Activated CD4-positive, alpha-beta T cell treated with anti-CD3 and anti-CD28 coated beads, Interleukin-2, amount 50 U/mL, for 24 hours (primary cell): ENCODE data around the gene PRDM5.

Experiments
- DNase-seq, 2 donors: peaks; one replicate each; pipeline ENCODE4 v3.0.0-alpha.2; 2020; ENCODE audit warnings: low read depth in 1 of 2, low spot score in 1 of 2

PRDM5 gene

GRCh38 chr4:120922381-120923206 lies at the start of gene PRDM5:
Gene PRDM5, minus strand, starts transcription at chr4:120922726. Its CDS starts 118 bp downstream, at chr4:120922608.
- peak; percentile 7 to 11 for DNase-seq

GRCh38 chr4:120971884-120972283 lies 49.4 kb upstream of the PRDM5 start:
- no peak for DNase-seq

GRCh38 chr4:120965938-120966337 lies 43.4 kb upstream of the PRDM5 start:
- no peak for DNase-seq

DNA sequence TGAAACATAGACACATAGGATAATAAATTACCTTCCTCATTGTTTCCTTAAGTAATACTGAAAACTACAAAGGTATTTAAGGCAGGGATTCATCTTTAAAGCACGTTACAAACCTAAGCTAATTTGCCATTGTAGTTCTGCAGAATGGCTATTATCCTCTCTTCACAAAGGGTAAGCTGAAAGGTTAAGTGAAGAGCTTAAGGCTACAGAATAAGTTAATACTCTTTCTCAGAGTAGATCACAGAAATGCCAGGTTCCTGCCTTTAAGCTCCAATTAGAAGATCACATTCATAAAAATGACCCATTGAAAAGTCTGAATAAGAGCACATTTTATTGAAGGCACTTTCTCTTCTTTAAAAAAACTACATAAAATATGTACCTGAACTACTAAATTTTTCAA lies 42.1 kb upstream of the PRDM5 start:
- DNase-seq, result no peak

GRCh38 chr4:120963449-120963848 lies 40.9 kb upstream of the PRDM5 start:
- no peak for DNase-seq

DNA sequence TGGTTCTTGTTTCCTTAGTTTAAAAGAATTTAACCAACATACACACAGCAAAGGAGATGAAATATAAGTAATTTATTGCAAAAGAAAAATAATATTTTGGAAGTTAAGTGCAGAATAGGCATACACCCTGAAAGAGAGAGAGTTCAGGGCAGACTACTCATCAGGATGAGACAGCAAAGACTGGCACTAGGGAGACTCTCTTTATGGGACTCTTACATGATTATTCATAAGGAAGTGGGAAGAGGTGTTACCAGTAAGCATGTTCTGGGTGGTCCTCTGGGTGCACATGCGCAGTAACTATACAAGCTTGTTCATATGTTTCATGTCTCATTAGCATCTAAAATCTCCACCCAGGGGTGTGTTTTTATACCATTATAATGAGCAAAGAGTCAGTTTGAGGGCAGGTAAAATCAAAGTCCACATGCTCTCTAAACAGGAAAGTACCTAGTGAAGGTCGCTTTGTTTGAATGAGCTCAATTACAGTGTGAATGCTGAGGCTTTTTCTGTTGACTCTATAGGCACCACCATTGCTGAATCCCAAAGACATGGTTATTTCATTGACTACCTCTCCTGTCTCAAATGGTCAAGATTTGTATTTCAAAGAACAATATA lies 38.2 kb upstream of the PRDM5 start:
- DNase-seq, result no peak

- no peak for DNase-seq
These were observed 25.9 kb upstream of the PRDM5 start for GRCh38 chr4:120948382-120948781.

DNA sequence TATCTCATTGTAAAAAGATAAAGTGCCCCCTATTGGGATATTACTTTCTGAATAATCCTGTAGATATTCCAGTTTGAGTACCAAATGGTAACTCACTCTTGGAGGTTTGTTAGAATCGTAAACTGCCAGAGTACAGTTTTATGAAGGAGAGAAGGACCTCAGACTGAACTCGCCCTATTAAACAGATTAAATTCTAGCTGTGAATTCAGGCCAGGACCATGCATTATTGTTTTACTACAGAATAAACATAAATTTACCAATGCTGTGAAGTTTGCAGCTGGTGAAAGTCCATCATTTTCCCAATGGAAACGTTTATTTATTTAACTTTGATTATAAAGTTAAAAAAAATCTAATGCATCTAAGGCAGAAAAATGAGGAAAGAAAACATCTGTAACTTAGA lies 20.2 kb upstream of the PRDM5 start:
- no peak for DNase-seq

GRCh38 chr4:120940547-120940946 lies 18.0 kb upstream of the PRDM5 start:
- DNase-seq, result no peak

GRCh38 chr4:120939693-120940092 lies 17.2 kb upstream of the PRDM5 start:
- no peak for DNase-seq

DNA sequence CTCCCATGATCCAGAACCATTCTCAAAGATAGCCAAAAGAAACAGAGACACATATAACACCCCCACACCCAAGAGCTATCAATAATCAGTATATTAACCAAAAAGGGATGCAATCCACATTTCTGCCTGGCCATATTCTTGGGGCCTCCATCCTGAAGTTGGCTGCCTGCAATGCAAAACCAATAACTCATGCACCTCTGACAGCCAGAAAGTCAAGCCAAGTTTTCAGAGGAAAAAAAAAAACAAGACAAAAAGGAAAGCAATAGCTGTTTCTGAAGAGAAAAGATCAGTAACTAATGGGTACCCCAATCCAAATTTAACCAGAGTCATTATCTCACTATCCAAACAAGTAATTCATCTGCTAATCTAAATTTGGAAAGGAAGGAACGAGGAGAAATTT lies 7.3 kb upstream of the PRDM5 start:
- DNase-seq, result no peak

DNA sequence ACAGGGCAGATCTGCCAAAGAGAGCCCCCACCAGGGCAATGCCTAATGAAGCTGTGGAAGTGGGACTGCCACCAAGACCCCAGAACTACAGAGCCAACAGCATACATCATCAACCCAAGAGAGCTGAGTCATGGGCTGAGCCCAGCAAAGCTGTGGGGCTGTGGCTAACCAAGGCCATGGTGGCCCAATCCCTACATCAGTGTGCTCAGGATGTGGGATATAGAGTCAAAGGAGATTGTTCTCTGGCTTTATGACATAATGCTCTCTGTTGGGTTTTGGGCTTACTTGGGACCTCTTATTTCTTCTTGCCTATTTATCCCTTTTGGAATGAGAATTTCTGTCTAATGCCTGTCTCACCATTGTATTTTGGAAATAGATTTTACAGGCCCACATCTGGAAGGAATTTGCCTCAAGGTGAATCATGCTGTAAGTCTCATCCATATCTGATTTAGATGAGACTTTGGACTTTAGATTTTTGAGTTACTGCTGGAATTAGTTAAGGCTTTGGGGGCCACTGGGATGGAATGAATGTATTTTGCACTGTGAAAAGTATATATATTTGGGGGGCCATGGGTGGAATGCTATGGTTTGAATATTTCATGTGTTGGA lies 5.4 kb upstream of the PRDM5 start:
- no peak for DNase-seq

DNA sequence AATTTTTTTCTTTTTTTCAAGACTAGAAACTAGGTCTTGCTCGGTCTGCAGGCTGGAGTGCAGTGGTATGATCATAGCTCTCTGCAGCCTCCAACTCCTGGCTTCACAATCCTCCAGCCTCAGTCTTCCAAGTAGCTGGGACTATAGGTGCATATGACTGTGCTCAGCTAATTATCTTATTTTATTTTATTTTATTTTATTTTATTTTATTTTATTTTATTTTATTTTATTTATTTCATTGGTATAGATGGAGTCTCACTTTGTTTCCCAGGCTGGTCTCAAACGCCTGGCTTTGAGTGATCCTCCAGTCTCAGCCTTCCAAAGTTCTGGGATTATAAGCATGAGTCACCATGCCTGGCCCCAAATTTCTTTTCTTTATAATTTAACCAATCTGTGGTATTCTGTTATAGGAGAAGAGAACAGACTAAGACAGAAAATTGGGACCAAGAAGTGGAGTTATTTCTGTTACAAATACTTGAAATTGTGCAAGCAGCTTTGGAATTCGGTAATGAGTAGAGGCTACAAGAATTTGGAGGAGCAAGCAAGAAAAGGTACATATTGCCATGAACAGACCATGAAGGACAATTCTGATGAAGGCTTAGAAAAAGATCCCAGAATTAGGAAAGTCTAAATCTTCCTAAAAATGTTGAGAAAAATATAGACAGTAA lies 4.0 kb upstream of the PRDM5 start:
- DNase-seq, result no peak

DNA sequence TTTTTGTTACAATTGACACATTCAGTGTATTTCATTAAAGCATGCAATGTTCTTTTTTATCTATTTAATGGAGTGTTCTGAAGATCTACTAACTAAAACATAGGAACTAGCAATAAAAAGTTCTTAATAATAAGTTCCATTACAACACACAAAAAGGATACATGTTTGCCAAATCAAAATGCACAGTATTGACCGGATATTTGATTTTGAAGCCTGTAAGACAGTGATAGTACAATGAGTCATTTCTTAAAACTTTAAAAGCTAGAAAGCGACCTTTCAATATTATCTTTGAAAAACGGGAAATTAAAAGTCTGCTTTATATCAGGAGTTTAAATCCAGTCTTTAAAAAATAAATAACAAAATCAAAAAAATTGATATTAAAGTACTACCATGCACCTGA lies 2.4 kb upstream of the PRDM5 start:
- no peak for DNase-seq

GRCh38 chr4:120923207-120923522 lies 639 bp upstream of the PRDM5 start:
- no peak for DNase-seq

- peak; percentile 19 to 25 for DNase-seq
These were observed 808 bp downstream of the PRDM5 start for GRCh38 chr4:120921456-120922380.

GRCh38 chr4:120920666-120921065 lies 1.9 kb downstream of the PRDM5 start:
- no peak for DNase-seq

DNA sequence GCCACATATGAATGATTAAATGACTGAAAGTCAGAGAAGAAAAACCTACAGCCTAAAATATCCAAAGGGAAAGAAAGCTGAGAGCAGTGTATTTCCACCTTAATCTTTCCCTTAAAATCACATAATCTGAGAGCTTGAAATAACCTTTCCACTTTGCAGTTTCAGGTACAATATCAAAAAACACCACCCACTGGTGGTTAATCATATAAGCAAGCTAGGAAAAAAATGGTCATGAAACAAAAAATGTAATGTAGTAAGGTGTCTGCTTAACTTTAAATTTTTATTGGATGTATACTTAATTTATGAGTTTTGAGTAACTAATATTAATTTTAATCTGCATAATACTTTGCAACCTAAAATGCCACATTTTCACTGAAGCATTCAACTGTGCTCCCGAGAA lies 3.2 kb downstream of the PRDM5 start:
- DNase-seq, result no peak

- no peak for DNase-seq
These were observed 3.7 kb downstream of the PRDM5 start for GRCh38 chr4:120918788-120919187.

DNA sequence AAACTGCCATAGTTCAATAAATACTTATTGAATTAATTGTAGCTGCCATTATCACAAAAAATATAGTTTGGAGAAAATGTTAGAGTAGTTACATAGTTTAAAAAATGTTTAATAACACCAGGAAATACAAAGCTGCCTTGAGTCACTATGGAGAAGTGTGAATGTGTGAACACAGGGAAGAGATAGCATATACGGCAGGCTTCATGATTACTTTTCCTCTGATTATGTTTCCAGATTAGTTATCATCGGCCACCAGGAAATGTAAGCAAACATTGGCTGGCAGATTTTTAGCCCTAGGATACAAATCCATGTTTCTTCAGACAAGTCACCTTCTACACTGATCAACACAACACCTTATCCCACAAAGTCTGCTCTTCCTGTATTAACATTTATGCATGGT lies 4.4 kb downstream of the PRDM5 start:
- no peak for DNase-seq

- DNase-seq, result no peak
These were observed 5.6 kb downstream of the PRDM5 start for GRCh38 chr4:120916937-120917336.
